Choroid plexus epithelial cell (primary cell): ENCODE data around the gene ASTN2.

Experiments
- DNase-seq: peaks from one replicate; pipeline ENCODE4 v3.0.0-alpha.2; 2010; ENCODE audit warnings: low read depth
- H3K4me3 ChIP-seq: 2 replicates; pipeline ENCODE4 v1.5.1; 2011; ENCODE audit warnings: low read depth, mild to moderate bottlenecking, control low read depth, low read length, moderate library complexity
- CTCF ChIP-seq: conservative IDR thresholded peaks from 2 replicates; pipeline ENCODE4 v1.5.1; 2011; ENCODE audit warnings: low read depth, mild to moderate bottlenecking, control low read depth, inconsistent platforms, low read length, moderate library complexity

The ASTN2 gene

GRCh38 chr9:117120061-117120460 is 294.8 kb downstream of the ASTN2 start:
- TF ChIP-seq CTCF: no peak
- no peak overlapping the region for H3K4me3 ChIP-seq
- DNase-seq: no peak

- H3K4me3 ChIP-seq: no peak overlapping the region
- DNase-seq: no peak
- no peak for TF ChIP-seq CTCF
These were observed 298.8 kb downstream of the ASTN2 start for GRCh38 chr9:117116084-117116483.

GRCh38 chr9:117114768-117115167 is 300.1 kb downstream of the ASTN2 start:
- DNase-seq: no peak
- TF ChIP-seq CTCF: peak; percentile 9

GRCh38 chr9:117104716-117105495 is 310.0 kb downstream of the ASTN2 start:
- no peak for DNase-seq
- H3K4me3 ChIP-seq: no peak overlapping the region
- TF ChIP-seq CTCF: no peak

More at GRCh38 chr9:117114768-117115167, 300.1 kb downstream of the ASTN2 start:
- H3K4me3 ChIP-seq: no peak overlapping the region

GRCh38 chr9:117104206-117104605 is 310.7 kb downstream of the ASTN2 start:
- DNase-seq: no peak

GRCh38 chr9:117103438-117104110 is 311.3 kb downstream of the ASTN2 start:
- H3K4me3 ChIP-seq: no peak overlapping the region
- TF ChIP-seq CTCF: no peak
- no peak for DNase-seq

More at GRCh38 chr9:117104206-117104605, 310.7 kb downstream of the ASTN2 start:
- TF ChIP-seq CTCF: no peak
- H3K4me3 ChIP-seq: no peak overlapping the region
